Panc1 (cell line): ENCODE measurements around the gene B4GALNT4.
"Not testable (repeated sequence)": the region's sequence is repeated elsewhere in the genome, so short reads cannot be mapped to it uniquely, and the experiment has no call there.

ENCODE experiments used
- TF ChIP-seq, protein P1 (sequence below), 2 experiments: IDR thresholded peaks; 2 replicates each; pipeline ENCODE4 v1.6.1; 2011 to 2012; ENCODE audit warnings: low read depth in 2 of 2, control low read depth in 1 of 2, low read length in 1 of 2, mild to moderate bottlenecking in 1 of 2, moderate library complexity in 1 of 2; ENCODE audit not compliant: insufficient read depth in 1 of 2
- TF ChIP-seq, protein P2 (sequence below): fragments of 450-650 bp; IDR thresholded peaks from 2 replicates; pipeline ENCODE4 v1.5.1; 2017; ENCODE audit warnings: mild to moderate bottlenecking

DNA sequence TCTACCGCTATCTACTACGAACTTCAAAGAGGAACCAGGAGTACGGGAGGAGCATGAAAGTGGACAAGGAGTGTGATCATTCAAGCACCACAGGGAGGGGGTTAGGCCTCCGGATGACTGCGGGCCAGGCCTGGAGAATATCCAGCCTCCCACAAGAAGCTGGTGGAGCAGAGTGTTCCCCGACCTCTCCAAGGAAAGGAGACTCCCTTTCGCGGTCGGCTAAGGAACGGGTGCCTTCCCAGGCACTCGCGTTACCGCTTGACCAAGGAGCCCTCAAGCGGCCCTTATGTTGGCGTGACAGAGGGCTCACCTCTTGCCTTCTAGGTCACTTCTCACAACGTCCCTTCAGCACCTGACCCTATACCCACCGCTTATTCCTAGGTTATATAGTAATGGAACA, 20.1 kb downstream of the B4GALNT4 start:
- TF ChIP-seq, protein P1, sequence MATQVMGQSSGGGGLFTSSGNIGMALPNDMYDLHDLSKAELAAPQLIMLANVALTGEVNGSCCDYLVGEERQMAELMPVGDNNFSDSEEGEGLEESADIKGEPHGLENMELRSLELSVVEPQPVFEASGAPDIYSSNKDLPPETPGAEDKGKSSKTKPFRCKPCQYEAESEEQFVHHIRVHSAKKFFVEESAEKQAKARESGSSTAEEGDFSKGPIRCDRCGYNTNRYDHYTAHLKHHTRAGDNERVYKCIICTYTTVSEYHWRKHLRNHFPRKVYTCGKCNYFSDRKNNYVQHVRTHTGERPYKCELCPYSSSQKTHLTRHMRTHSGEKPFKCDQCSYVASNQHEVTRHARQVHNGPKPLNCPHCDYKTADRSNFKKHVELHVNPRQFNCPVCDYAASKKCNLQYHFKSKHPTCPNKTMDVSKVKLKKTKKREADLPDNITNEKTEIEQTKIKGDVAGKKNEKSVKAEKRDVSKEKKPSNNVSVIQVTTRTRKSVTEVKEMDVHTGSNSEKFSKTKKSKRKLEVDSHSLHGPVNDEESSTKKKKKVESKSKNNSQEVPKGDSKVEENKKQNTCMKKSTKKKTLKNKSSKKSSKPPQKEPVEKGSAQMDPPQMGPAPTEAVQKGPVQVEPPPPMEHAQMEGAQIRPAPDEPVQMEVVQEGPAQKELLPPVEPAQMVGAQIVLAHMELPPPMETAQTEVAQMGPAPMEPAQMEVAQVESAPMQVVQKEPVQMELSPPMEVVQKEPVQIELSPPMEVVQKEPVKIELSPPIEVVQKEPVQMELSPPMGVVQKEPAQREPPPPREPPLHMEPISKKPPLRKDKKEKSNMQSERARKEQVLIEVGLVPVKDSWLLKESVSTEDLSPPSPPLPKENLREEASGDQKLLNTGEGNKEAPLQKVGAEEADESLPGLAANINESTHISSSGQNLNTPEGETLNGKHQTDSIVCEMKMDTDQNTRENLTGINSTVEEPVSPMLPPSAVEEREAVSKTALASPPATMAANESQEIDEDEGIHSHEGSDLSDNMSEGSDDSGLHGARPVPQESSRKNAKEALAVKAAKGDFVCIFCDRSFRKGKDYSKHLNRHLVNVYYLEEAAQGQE (IDR thresholded peaks at IDR 0.05; ENCODE audit: insufficient read depth in 1 of 2, low read depth in 2 of 2, low read length in 1 of 2) = not testable (repeated sequence)
- TF ChIP-seq, protein P2, sequence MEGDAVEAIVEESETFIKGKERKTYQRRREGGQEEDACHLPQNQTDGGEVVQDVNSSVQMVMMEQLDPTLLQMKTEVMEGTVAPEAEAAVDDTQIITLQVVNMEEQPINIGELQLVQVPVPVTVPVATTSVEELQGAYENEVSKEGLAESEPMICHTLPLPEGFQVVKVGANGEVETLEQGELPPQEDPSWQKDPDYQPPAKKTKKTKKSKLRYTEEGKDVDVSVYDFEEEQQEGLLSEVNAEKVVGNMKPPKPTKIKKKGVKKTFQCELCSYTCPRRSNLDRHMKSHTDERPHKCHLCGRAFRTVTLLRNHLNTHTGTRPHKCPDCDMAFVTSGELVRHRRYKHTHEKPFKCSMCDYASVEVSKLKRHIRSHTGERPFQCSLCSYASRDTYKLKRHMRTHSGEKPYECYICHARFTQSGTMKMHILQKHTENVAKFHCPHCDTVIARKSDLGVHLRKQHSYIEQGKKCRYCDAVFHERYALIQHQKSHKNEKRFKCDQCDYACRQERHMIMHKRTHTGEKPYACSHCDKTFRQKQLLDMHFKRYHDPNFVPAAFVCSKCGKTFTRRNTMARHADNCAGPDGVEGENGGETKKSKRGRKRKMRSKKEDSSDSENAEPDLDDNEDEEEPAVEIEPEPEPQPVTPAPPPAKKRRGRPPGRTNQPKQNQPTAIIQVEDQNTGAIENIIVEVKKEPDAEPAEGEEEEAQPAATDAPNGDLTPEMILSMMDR = not testable (repeated sequence)
